ENCODE results near the gene ADPRH.
A peak's percentile ranks its signal among the peaks of the same experiment; 100 is the strongest.

ADPRH gene

DNA sequence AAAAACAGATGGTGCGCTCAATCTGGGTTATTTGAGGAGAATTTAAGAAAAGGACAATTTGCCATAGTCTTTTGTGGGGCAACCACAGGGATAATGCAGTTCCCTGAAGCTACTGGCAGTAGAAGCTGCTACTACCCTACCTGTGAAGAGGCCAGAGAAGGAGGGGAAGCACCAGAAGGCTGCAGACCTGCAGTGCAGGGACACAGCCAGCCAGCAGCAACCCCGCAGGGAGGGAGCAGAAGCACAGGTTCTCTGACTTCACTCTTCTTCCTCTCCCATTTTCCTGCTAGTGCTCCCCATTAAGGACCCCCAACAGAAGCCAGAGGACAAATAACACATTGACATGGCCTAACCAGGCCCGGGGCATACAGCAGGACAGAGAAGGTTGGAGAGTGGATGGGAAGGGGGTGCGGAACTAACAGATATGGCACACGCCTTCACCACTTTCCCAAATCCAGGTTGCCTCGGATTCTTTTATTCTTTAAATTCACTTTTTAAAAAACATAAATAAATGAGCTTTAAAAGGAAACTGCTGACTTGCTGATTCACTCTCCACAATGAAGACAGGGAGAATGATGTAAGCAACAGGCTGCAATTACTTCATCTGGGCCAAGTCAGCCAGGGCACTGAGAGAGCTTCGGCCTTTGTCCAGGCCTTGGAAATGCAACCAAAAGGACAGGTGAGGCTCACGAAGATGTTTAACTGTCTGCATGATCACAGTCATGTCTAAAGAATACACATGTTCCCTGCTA lies 51.0 kb downstream of the ADPRH start:
- DNase-seq (ENCODE audit: extremely low spot score): no peak
- CTCF ChIA-PET: interaction anchor here (2.2 to 5.5 kb wide), 2 partner anchors 30 to 51 kb away, joined by 6 to 36 read pairs; no protein-coding TSS in a partner anchor
- TF ChIP-seq, protein P1, sequence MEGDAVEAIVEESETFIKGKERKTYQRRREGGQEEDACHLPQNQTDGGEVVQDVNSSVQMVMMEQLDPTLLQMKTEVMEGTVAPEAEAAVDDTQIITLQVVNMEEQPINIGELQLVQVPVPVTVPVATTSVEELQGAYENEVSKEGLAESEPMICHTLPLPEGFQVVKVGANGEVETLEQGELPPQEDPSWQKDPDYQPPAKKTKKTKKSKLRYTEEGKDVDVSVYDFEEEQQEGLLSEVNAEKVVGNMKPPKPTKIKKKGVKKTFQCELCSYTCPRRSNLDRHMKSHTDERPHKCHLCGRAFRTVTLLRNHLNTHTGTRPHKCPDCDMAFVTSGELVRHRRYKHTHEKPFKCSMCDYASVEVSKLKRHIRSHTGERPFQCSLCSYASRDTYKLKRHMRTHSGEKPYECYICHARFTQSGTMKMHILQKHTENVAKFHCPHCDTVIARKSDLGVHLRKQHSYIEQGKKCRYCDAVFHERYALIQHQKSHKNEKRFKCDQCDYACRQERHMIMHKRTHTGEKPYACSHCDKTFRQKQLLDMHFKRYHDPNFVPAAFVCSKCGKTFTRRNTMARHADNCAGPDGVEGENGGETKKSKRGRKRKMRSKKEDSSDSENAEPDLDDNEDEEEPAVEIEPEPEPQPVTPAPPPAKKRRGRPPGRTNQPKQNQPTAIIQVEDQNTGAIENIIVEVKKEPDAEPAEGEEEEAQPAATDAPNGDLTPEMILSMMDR (IDR thresholded peaks at IDR 0.05; ENCODE audit: control extremely low read depth, extremely low read depth, low read depth, missing control alignments): no peak
- POLR2A ChIA-PET: interaction anchor here (1.1 kb wide), 1 partner anchor 29 kb away, joined by 3 read pairs; no protein-coding TSS in a partner anchor

DNA sequence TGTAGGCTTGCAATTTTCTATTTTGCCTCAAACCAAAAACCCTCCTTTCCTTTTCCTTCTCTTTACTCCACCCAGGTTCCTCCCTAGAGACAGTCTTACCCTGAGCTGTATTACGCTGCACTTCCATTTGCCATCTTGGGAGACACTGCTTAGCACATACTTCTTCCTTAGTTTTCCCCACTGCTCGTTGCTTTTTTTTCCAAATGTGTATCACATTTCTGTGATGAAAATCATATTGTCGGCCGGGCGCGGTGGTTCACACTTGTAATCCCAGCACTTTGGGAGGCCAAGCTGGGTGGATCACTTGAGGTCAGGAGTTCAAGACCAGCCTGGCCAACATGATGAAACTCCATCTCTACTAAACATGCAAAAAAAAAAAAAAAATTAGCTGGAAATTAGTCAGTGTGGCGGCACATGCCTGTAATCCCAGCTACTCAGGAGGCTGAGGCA lies 51.6 kb downstream of the ADPRH start:
- CTCF ChIA-PET: interaction anchor here (2.2 to 5.5 kb wide), 2 partner anchors 30 to 50 kb away, joined by 6 to 36 read pairs; no protein-coding TSS in a partner anchor
- TF ChIP-seq, protein P1 (IDR thresholded peaks at IDR 0.05; ENCODE audit: control extremely low read depth, extremely low read depth, low read depth, missing control alignments): no peak
- POLR2A ChIA-PET: interaction anchor here (0.7 to 1.1 kb wide), 2 partner anchors 17 to 30 kb away, joined by 3 read pairs; no protein-coding TSS in a partner anchor
- DNase-seq (ENCODE audit: extremely low spot score): no peak

DNA sequence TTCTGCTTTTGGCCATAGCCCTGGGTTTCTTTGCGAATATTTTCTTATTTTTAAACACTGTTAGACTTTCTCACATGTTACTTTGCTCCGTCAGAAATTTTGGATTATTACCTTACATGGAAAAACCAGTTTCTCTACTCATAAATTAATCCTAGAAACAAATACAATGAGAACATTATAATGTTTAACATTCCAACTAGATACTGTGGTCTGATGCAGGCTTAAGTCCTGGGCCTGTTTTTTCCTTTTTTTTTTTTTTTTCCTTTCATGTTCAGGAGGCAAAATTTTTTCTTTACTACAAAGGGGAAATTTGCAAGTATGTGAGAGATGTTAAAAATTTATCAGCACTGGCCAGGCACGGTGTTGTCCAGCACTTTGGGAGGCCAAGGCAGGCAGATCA lies 52.2 kb downstream of the ADPRH start:
- TF ChIP-seq, protein P1 (IDR thresholded peaks at IDR 0.05; ENCODE audit: control extremely low read depth, extremely low read depth, low read depth, missing control alignments): no peak
- DNase-seq (ENCODE audit: extremely low spot score): no peak
- ChIA-PET POLR2A (interaction anchor here (0.7 kb wide), 1 partner anchor 17 kb away, joined by 3 read pairs; no protein-coding TSS in a partner anchor), CTCF (interaction anchor here (1.9 to 5.5 kb wide), 2 partner anchors 18 to 31 kb away, joined by 10 to 36 read pairs; no protein-coding TSS in a partner anchor)

DNA sequence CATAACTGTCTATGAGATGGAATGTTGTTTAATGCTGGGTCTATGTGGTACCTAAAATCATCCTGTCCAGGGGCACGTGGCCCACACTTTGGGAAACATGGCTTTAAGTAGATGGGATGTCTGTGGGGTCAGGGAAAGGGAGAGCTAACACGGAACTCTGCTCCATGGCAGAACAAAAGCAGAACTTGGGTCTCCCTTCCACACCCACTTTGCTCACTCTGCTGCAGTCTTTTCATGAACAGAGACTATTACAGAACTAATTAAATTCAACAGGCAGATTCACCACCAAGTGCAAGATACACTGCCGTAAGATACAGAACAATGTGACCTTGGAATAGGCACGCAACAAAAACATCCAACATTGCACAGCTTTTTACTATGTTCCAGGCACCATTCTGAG lies 52.9 kb downstream of the ADPRH start:
- CTCF ChIA-PET: interaction anchor here (1.0 to 1.9 kb wide), 2 partner anchors 12 to 19 kb away, joined by 5 to 10 read pairs; no protein-coding TSS in a partner anchor
- TF ChIP-seq, protein P1 (IDR thresholded peaks at IDR 0.05; ENCODE audit: control extremely low read depth, extremely low read depth, low read depth, missing control alignments): no peak
- POLR2A ChIA-PET: no interaction called here
- DNase-seq (ENCODE audit: extremely low spot score): no peak

DNA sequence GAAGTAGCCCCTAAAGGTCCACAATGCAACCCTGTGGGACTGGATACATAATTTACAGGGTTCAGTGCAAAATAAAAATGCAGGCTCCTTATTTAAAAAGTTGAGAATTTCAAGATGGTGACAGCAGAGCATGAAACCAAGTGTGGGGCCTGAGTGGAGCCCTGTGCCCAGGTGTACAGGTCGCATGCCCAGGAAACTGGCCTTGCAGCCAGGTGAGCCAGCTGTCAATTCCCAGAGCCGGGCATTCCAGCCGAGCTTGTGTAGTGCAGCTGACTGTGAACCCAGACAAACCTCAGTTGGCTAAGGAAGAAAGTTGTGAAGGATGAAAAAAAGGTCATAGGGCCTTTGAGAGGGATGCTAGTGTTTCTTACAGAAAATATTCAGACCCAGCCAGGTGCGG lies 53.5 kb downstream of the ADPRH start:
- ChIA-PET POLR2A (no interaction called here), CTCF (interaction anchor here (1.0 to 6.4 kb wide), 3 partner anchors 12 to 32 kb away, joined by 5 to 54 read pairs (median 10); no protein-coding TSS in a partner anchor)
- TF ChIP-seq, protein P1 (IDR thresholded peaks at IDR 0.05; ENCODE audit: control extremely low read depth, extremely low read depth, low read depth, missing control alignments): no peak
- no peak for DNase-seq (ENCODE audit: extremely low spot score)

DNA sequence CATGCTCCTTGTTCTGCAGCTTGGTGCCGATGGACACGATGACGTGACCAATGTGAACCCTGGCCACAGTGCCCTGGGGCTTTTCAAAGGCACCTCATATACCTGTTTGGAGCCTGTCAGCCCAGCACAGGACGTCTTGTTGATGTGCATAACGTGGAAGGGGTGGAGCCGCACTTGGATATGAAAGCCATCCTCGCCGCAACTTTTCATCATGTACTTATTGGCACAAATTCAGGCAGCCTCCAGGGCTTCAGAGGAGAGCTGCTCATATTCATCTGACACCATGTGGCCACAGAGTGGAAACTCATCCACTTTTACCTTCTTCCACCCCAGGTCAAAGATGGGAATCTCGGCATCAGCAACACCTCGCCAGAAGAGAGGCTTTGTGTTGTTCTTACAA lies 56.4 kb downstream of the ADPRH start:
- DNase-seq (ENCODE audit: extremely low spot score): no peak
- ChIA-PET POLR2A (interaction anchor here (0.7 to 0.9 kb wide), 2 partner anchors 7 to 23 kb away, joined by 3 read pairs; no protein-coding TSS in a partner anchor), CTCF (interaction anchor here (0.7 to 6.4 kb wide), 7 partner anchors 9 to 135 kb away, joined by 3 to 54 read pairs (median 4); partner anchors contain the start of gene POPDC2)
- TF ChIP-seq, protein P1 (IDR thresholded peaks at IDR 0.05; ENCODE audit: control extremely low read depth, extremely low read depth, low read depth, missing control alignments): peak; percentile 18

Data from GM10248 (cell line).